HG03571 (cell line): ENCODE data around the gene RIMKLA.

ENCODE experiments used
- ATAC-seq: cut with Tn5 transposase; IDR thresholded peaks from one replicate; pipeline ENCODE4 v1.9.1; 2021; ENCODE audit not compliant: unreplicated experiment

Gene RIMKLA

GRCh38 chr1:42380586-42381279 is at the start of gene RIMKLA:
Gene RIMKLA (plus strand): TSS chr1:42380792. CDS start chr1:42380935, 143 bp downstream.
- peak; percentile 85 for ATAC-seq

GRCh38 chr1:42332877-42333276 is 47.7 kb upstream of the RIMKLA start:
- ATAC-seq, result no peak

GRCh38 chr1:42333662-42334239 is 46.8 kb upstream of the RIMKLA start:
- no peak for ATAC-seq

GRCh38 chr1:42334240-42335049 is 46.1 kb upstream of the RIMKLA start:
- ATAC-seq, result peak; percentile 46

- peak; percentile 70 for ATAC-seq
Observed at GRCh38 chr1:42335050-42335808, 45.4 kb upstream of the RIMKLA start, which contains the start of gene FOXJ3. Gene FOXJ3 (minus strand): TSS chr1:42335235. CDS start chr1:42311093, 24,142 bp downstream.

- no peak for ATAC-seq
Observed at GRCh38 chr1:42335809-42336518, 44.6 kb upstream of the RIMKLA start.

GRCh38 chr1:42336978-42337377 is 43.6 kb upstream of the RIMKLA start:
- ATAC-seq, result no peak

- no peak for ATAC-seq
Observed at GRCh38 chr1:42340093-42340492, 40.5 kb upstream of the RIMKLA start.

GRCh38 chr1:42340901-42341300 is 39.7 kb upstream of the RIMKLA start:
- ATAC-seq, result no peak

GRCh38 chr1:42343049-42343448 is 37.5 kb upstream of the RIMKLA start:
- no peak for ATAC-seq

GRCh38 chr1:42348498-42348897 is 32.1 kb upstream of the RIMKLA start:
- ATAC-seq, result no peak

- ATAC-seq, result no peak
Observed at GRCh38 chr1:42350086-42350485, 30.5 kb upstream of the RIMKLA start.

- ATAC-seq, result no peak
Observed at GRCh38 chr1:42358791-42359190, 21.8 kb upstream of the RIMKLA start.

GRCh38 chr1:42359466-42359865 is 21.1 kb upstream of the RIMKLA start:
- no peak for ATAC-seq

GRCh38 chr1:42364089-42364488 is 16.5 kb upstream of the RIMKLA start:
- no peak for ATAC-seq

GRCh38 chr1:42364542-42364941 is 16.1 kb upstream of the RIMKLA start:
- ATAC-seq, result no peak

GRCh38 chr1:42365118-42365517 is 15.5 kb upstream of the RIMKLA start:
- ATAC-seq, result no peak

GRCh38 chr1:42368096-42368795 is 12.3 kb upstream of the RIMKLA start:
- no peak for ATAC-seq

- no peak for ATAC-seq
Observed at GRCh38 chr1:42369471-42369870, 11.1 kb upstream of the RIMKLA start.
